Mesenchymal stem cell (in vitro differentiated cells and primary cell): ENCODE results near the gene CFAP298.
"Not testable (repeated sequence)": the region's sequence is repeated elsewhere in the genome, so short reads cannot be mapped to it uniquely, and the experiment has no call there.

Experiments
- DNase-seq: peaks from one replicate; pipeline ENCODE4 v3.0.0-alpha.2; 2013
- H2AFZ ChIP-seq: one replicate; pipeline ENCODE4 v1.6.1; 2013; ENCODE audit warnings: low read depth, mild to moderate bottlenecking, control low read depth, inconsistent platforms, low read length, moderate library complexity
- H2AK5ac ChIP-seq: 2 replicates; pipeline ENCODE4 v1.6.1; 2013; ENCODE audit warnings: low read length, moderate library complexity, mild to moderate bottlenecking, inconsistent platforms; ENCODE audit not compliant: severe bottlenecking
- H2BK120ac ChIP-seq: one replicate; pipeline ENCODE4 v1.6.1; 2013; ENCODE audit warnings: low read depth, mild to moderate bottlenecking, inconsistent platforms, low read length, moderate library complexity
- H2BK12ac ChIP-seq, 2 experiments: one replicate each; pipeline ENCODE4 v1.6.1; 2013; ENCODE audit warnings: inconsistent platforms in 2 of 2, low read length in 2 of 2, mild to moderate bottlenecking in 2 of 2, moderate library complexity in 2 of 2, control low read depth in 1 of 2
- H2BK15ac ChIP-seq: one replicate; pipeline ENCODE4 v1.6.1; 2013; ENCODE audit warnings: mild to moderate bottlenecking, low read depth, inconsistent platforms; ENCODE audit not compliant: poor library complexity, severe bottlenecking
- H2BK5ac ChIP-seq: 2 replicates; pipeline ENCODE4 v1.6.1; 2013; ENCODE audit warnings: low read depth, mild to moderate bottlenecking, low read length, control low read depth, inconsistent platforms; ENCODE audit not compliant: poor library complexity, severe bottlenecking
- H3K14ac ChIP-seq, 2 experiments: one replicate each; pipeline ENCODE4 v1.6.1; 2013; ENCODE audit warnings: inconsistent platforms in 2 of 2, low read length in 2 of 2, control low read depth in 1 of 2, mild to moderate bottlenecking in 1 of 2, moderate library complexity in 1 of 2
- H3K18ac ChIP-seq, 2 experiments: one replicate each; pipeline ENCODE4 v1.6.1; 2013; ENCODE audit warnings: inconsistent platforms in 2 of 2, low read length in 2 of 2, control low read depth in 1 of 2, low read depth in 1 of 2, mild to moderate bottlenecking in 1 of 2
- H3K23ac ChIP-seq, 2 experiments: one replicate each; pipeline ENCODE4 v1.6.1; 2013; ENCODE audit warnings: inconsistent platforms in 2 of 2, low read length in 2 of 2, mild to moderate bottlenecking in 2 of 2, moderate library complexity in 2 of 2, control low read depth in 1 of 2
- H3K27ac ChIP-seq: 2 replicates; pipeline ENCODE4 v1.5.1; 2013; ENCODE audit warnings: mild to moderate bottlenecking, moderate library complexity, low read length, control low read depth, inconsistent platforms; ENCODE audit not compliant: poor library complexity, severe bottlenecking
- H3K27me3 ChIP-seq, 2 experiments: 2 replicates each; pipeline versions ENCODE4 v1.6.1 to v1.7.0; 2013; ENCODE audit warnings: low read length in 2 of 2, mild to moderate bottlenecking in 2 of 2, moderate library complexity in 2 of 2, control low read depth in 1 of 2, inconsistent platforms in 1 of 2; ENCODE audit not compliant: control insufficient read depth in 1 of 2, insufficient read depth in 1 of 2
- H3K36me3 ChIP-seq, 2 experiments: 2 replicates each; pipeline versions ENCODE4 v1.6.1 to v1.7.0; 2013; ENCODE audit warnings: low read length in 2 of 2, control low read depth in 1 of 2, inconsistent platforms in 1 of 2, low read depth in 1 of 2, mild to moderate bottlenecking in 1 of 2; ENCODE audit not compliant: insufficient read depth in 2 of 2, control insufficient read depth in 1 of 2
- H3K4ac ChIP-seq, 2 experiments: one replicate each; pipeline ENCODE4 v1.6.1; 2013; ENCODE audit warnings: inconsistent platforms in 2 of 2, low read length in 2 of 2, mild to moderate bottlenecking in 2 of 2, moderate library complexity in 2 of 2, control low read depth in 1 of 2, low read depth in 1 of 2
- H3K4me1 ChIP-seq: 2 replicates; pipeline ENCODE4 v1.6.1; 2013; ENCODE audit warnings: low read depth, low read length, control low read depth; ENCODE audit not compliant: control insufficient read depth, insufficient read depth
- H3K4me2 ChIP-seq: 2 replicates; pipeline ENCODE4 v1.6.1; 2013; ENCODE audit warnings: low read length, mild to moderate bottlenecking, inconsistent platforms; ENCODE audit not compliant: poor library complexity, severe bottlenecking
- H3K4me3 ChIP-seq, 2 experiments: 2 replicates each; pipeline versions ENCODE4 v1.5.1 to v1.7.0; 2013; ENCODE audit warnings: low read length in 2 of 2, mild to moderate bottlenecking in 2 of 2, control low read depth in 1 of 2, low read depth in 1 of 2; ENCODE audit not compliant: insufficient read depth in 1 of 2
- H3K79me1 ChIP-seq: replicated peaks from 2 replicates; pipeline ENCODE4 v1.6.1; 2013; ENCODE audit warnings: mild to moderate bottlenecking, control low read depth, low read length, inconsistent platforms; ENCODE audit not compliant: poor library complexity, severe bottlenecking
- H3K9ac ChIP-seq: 2 replicates; pipeline ENCODE4 v1.7.0; 2013; ENCODE audit warnings: mild to moderate bottlenecking, low read length, moderate library complexity
- H3K9me3 ChIP-seq: 2 replicates; pipeline ENCODE4 v1.7.0; 2013; ENCODE audit warnings: mild to moderate bottlenecking, low read length; ENCODE audit not compliant: control insufficient read depth
- H4K8ac ChIP-seq: one replicate; pipeline ENCODE4 v1.6.1; 2013; ENCODE audit warnings: inconsistent platforms, mild to moderate bottlenecking, low read length, moderate library complexity
- H4K91ac ChIP-seq: one replicate; pipeline ENCODE4 v1.6.1; 2013; ENCODE audit warnings: mild to moderate bottlenecking, low read length, inconsistent platforms
- WGBS: methylation state at CpG from one replicate; pipeline ENCODE4 v1.1.7; 2013; ENCODE audit warnings: mixed read lengths; 5-methylcytosine and 5-hydroxymethylcytosine counted together

Gene CFAP298

GRCh38 chr21:32562915-32563314, 49.3 kb downstream of the CFAP298 start:
- no peaks in the 10 kb centered on the region for H3K36me3 ChIP-seq
- H2AFZ ChIP-seq, result no peak overlapping the region
- H3K9me3 ChIP-seq, result peaks cover 8% of the 10 kb centered on the region
- H4K8ac ChIP-seq, result no peak overlapping the region
- no peak overlapping the region for H2BK12ac ChIP-seq
- no peak overlapping the region for H4K91ac ChIP-seq
- no peak for DNase-seq
- 83% methylated on average over 1 of the region's 2 CpGs for WGBS
- no peaks in the 10 kb centered on the region for H3K79me1 ChIP-seq
- H2BK15ac ChIP-seq, result no peak overlapping the region
- no peak overlapping the region for H2AK5ac ChIP-seq
- H2BK120ac ChIP-seq, result no peak overlapping the region
- no peak overlapping the region for H3K23ac ChIP-seq
- no peak overlapping the region for H3K4me3 ChIP-seq
- no peak overlapping the region for H3K14ac ChIP-seq
- no peak overlapping the region for H3K18ac ChIP-seq
- peaks cover 0 to 3% of the 10 kb centered on the region in 2 experiments for H3K27me3 ChIP-seq
- no peak overlapping the region for H2BK5ac ChIP-seq
- no peaks in the 10 kb centered on the region for H3K4me1 ChIP-seq
- no peak overlapping the region for H3K27ac ChIP-seq
- no peak overlapping the region for H3K4ac ChIP-seq
- no peak overlapping the region for H3K4me2 ChIP-seq
- H3K9ac ChIP-seq, result peak overlapping the region; percentile 59

GRCh38 chr21:32562426-32562825, 49.8 kb downstream of the CFAP298 start:
- Histone ChIP-seq H2BK120ac (no peak overlapping the region), H2AFZ (no peak overlapping the region), H4K8ac (no peak overlapping the region), H2BK15ac (no peak overlapping the region), H2AK5ac (no peak overlapping the region), H2BK5ac (no peak overlapping the region), H3K4me2 (no peak overlapping the region), H3K4me1 (no peaks in the 10 kb centered on the region), H2BK12ac (no peak overlapping the region), H3K9ac (peak overlapping the region; percentile 69), H3K27me3 (peaks cover 0 to 3% of the 10 kb centered on the region in 2 experiments), H3K23ac (no peak overlapping the region), H4K91ac (no peak overlapping the region), H3K79me1 (no peaks in the 10 kb centered on the region), H3K18ac (no peak overlapping the region), H3K14ac (no peak overlapping the region), H3K9me3 (peaks cover 8% of the 10 kb centered on the region), H3K4me3 (no peak overlapping the region), H3K4ac (no peak overlapping the region), H3K36me3 (no peaks in the 10 kb centered on the region), H3K27ac (no peak overlapping the region)
- peak; percentile 9 for DNase-seq
- 43% methylated on average over 4 of the region's 5 CpGs for WGBS

DNA sequence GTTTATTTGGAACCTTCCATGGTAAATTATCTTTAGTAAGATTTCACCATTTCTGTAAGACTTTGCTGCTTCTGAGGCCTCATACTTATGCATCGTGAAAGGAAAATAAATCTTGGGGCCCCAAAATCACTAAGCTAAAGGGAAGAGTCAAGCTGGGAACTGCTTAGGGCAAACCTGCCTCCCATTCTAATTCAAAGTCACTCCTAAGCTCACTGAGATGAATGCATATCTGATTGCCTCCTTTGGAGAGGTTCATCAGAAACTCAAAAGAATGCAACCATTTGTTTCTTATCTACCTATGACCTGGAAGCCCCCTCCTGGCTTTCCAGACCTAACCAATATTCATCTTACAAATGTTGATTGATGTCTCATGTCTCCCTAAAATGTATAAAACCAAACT, 50.7 kb downstream of the CFAP298 start:
- H3K4me3 ChIP-seq, H3K4ac ChIP-seq, H3K9me3 ChIP-seq, H3K36me3 ChIP-seq, H2BK15ac ChIP-seq, H2AFZ ChIP-seq, H4K91ac ChIP-seq, H3K14ac ChIP-seq, H2BK120ac ChIP-seq, H4K8ac ChIP-seq, H3K9ac ChIP-seq, H3K4me2 ChIP-seq, H3K79me1 ChIP-seq, H3K18ac ChIP-seq, H2BK5ac ChIP-seq, H3K4me1 ChIP-seq, H3K23ac ChIP-seq, DNase-seq, H3K27ac ChIP-seq, H2AK5ac ChIP-seq, H2BK12ac ChIP-seq, H3K27me3 ChIP-seq: not testable (repeated sequence)
- WGBS, result 14% methylated on average over 1 of the region's 1 CpG

- Histone ChIP-seq H3K79me1 (no peaks in the 10 kb centered on the region), H2AK5ac (no peak overlapping the region), H3K14ac (no peak overlapping the region), H3K4ac (no peak overlapping the region), H3K4me2 (no peak overlapping the region), H2AFZ (no peak overlapping the region), H3K18ac (no peak overlapping the region), H3K27me3 (peaks cover 0 to 3% of the 10 kb centered on the region in 2 experiments), H3K23ac (no peak overlapping the region), H3K36me3 (no peaks in the 10 kb centered on the region), H4K8ac (no peak overlapping the region), H3K27ac (no peak overlapping the region), H4K91ac (no peak overlapping the region), H3K4me1 (no peaks in the 10 kb centered on the region), H3K4me3 (no peak overlapping the region), H2BK120ac (no peak overlapping the region), H2BK5ac (no peak overlapping the region), H3K9ac (peak overlapping the region; percentile 25), H3K9me3 (peaks cover 8% of the 10 kb centered on the region), H2BK15ac (no peak overlapping the region), H2BK12ac (no peak overlapping the region)
- WGBS, result 40% methylated on average over 1 of the region's 3 CpGs
- no peak for DNase-seq
Measured at GRCh38 chr21:32560896-32561295, 51.3 kb downstream of the CFAP298 start.
